H9 (cell line): ENCODE results near the gene HTR2A. TPM values are rescaled to one million over a fixed set of nuclear protein-coding genes. Genes with fewer than 3 reads are reported as not detected.

Source experiments
- DNase-seq: peaks from one replicate; pipeline ENCODE4 v3.0.0-alpha.2; 2017
- H2AFZ ChIP-seq: one replicate; pipeline ENCODE4 v1.6.1; 2013; ENCODE audit warnings: mild to moderate bottlenecking, low read length, control low read depth, moderate library complexity
- H2AK5ac ChIP-seq: 2 replicates; pipeline ENCODE4 v1.6.1; 2013; ENCODE audit warnings: low read length, control low read depth, mixed read lengths; ENCODE audit not compliant: insufficient read length
- H2BK120ac ChIP-seq: one replicate; pipeline ENCODE4 v1.6.1; 2013; ENCODE audit warnings: low read depth, mild to moderate bottlenecking, low read length, control low read depth, inconsistent platforms; ENCODE audit not compliant: poor library complexity, severe bottlenecking
- H2BK12ac ChIP-seq: 2 replicates; pipeline ENCODE4 v1.6.1; 2013; ENCODE audit warnings: low read length, control low read depth, mixed read lengths, low read depth; ENCODE audit not compliant: insufficient read length
- H2BK15ac ChIP-seq: 2 replicates; pipeline ENCODE4 v1.6.1; 2013; ENCODE audit warnings: low read depth, low read length, control low read depth
- H2BK20ac ChIP-seq: one replicate; pipeline ENCODE4 v1.6.1; 2013; ENCODE audit warnings: low read depth, mild to moderate bottlenecking, low read length, control low read depth, inconsistent platforms; ENCODE audit not compliant: poor library complexity, severe bottlenecking
- H2BK5ac ChIP-seq: 2 replicates; pipeline ENCODE4 v1.6.1; 2013; ENCODE audit warnings: low read length, control low read depth, mixed read lengths; ENCODE audit not compliant: insufficient read length
- H3K14ac ChIP-seq: 2 replicates; pipeline ENCODE4 v1.6.1; 2013; ENCODE audit warnings: low read length, control low read depth; ENCODE audit not compliant: insufficient read depth
- H3K18ac ChIP-seq: 2 replicates; pipeline ENCODE4 v1.6.1; 2013; ENCODE audit warnings: low read depth, mild to moderate bottlenecking, mixed read lengths, low read length, control low read depth; ENCODE audit not compliant: insufficient read length
- H3K23ac ChIP-seq: 2 replicates; pipeline ENCODE4 v1.6.1; 2013; ENCODE audit warnings: low read length, control low read depth, mixed read lengths, low read depth; ENCODE audit not compliant: insufficient read length
- H3K23me2 ChIP-seq: 2 replicates; pipeline ENCODE4 v1.6.1; 2013; ENCODE audit warnings: low read depth, mild to moderate bottlenecking, mixed read lengths, low read length, control low read depth; ENCODE audit not compliant: insufficient read length, poor library complexity, severe bottlenecking
- H3K27ac ChIP-seq: 2 replicates; pipeline ENCODE4 v1.5.1; 2013; ENCODE audit warnings: low read length, control low read depth, mixed read lengths, low read depth; ENCODE audit not compliant: insufficient read length
- H3K27me3 ChIP-seq: 2 replicates; pipeline ENCODE4 v1.6.1; 2013; ENCODE audit warnings: low read length, control low read depth, inconsistent platforms; ENCODE audit not compliant: insufficient read depth
- H3K4ac ChIP-seq: 2 replicates; pipeline ENCODE4 v1.6.1; 2013; ENCODE audit warnings: low read depth, mild to moderate bottlenecking, control low read depth, inconsistent platforms, low read length, moderate library complexity
- H3K4me1 ChIP-seq: 2 replicates; pipeline ENCODE4 v1.6.1; 2013; ENCODE audit warnings: low read length, control low read depth, inconsistent platforms; ENCODE audit not compliant: insufficient read depth
- H3K4me2 ChIP-seq: 2 replicates; pipeline ENCODE4 v1.6.1; 2013; ENCODE audit warnings: low read length, control low read depth, mixed read lengths; ENCODE audit not compliant: insufficient read length, insufficient read depth
- H3K56ac ChIP-seq: 2 replicates; pipeline ENCODE4 v1.6.1; 2013; ENCODE audit warnings: low read depth, mild to moderate bottlenecking, mixed read lengths, low read length, control low read depth; ENCODE audit not compliant: insufficient read length
- H3K79me1 ChIP-seq: 2 replicates; pipeline ENCODE4 v1.6.1; 2013; ENCODE audit warnings: low read depth, mild to moderate bottlenecking, moderate library complexity, low read length, control low read depth, inconsistent platforms; ENCODE audit not compliant: insufficient read depth, poor library complexity, severe bottlenecking
- H3K79me2 ChIP-seq: 2 replicates; pipeline ENCODE4 v1.6.1; 2013; ENCODE audit warnings: low read length, control low read depth, inconsistent platforms; ENCODE audit not compliant: insufficient read depth
- H3K9ac ChIP-seq: 2 replicates; pipeline ENCODE4 v1.6.1; 2013; ENCODE audit warnings: low read length, control low read depth, mixed read lengths; ENCODE audit not compliant: insufficient read length; ENCODE audit errors: extremely low read depth
- H3K9me3 ChIP-seq: one replicate; pipeline ENCODE4 v1.6.1; 2013; ENCODE audit warnings: low read depth, low read length, inconsistent platforms; ENCODE audit not compliant: control insufficient read depth
- H3T11ph ChIP-seq: one replicate; pipeline ENCODE4 v1.6.1; 2013; ENCODE audit warnings: mild to moderate bottlenecking, low read length, control low read depth, inconsistent platforms
- H4K20me1 ChIP-seq: one replicate; pipeline ENCODE4 v1.6.1; 2013; ENCODE audit not compliant: control insufficient read depth, insufficient read length, insufficient read depth
- H4K5ac ChIP-seq: 2 replicates; pipeline ENCODE4 v1.6.1; 2013; ENCODE audit warnings: low read depth, mild to moderate bottlenecking, mixed read lengths, low read length, control low read depth; ENCODE audit not compliant: insufficient read length
- H4K8ac ChIP-seq: replicated peaks from 2 replicates; pipeline ENCODE4 v1.6.1; 2013; ENCODE audit warnings: low read length, control low read depth, mixed read lengths, low read depth; ENCODE audit not compliant: insufficient read length
- H4K91ac ChIP-seq: 2 replicates; pipeline ENCODE4 v1.6.1; 2013; ENCODE audit warnings: low read depth, mild to moderate bottlenecking, moderate library complexity, mixed read lengths, low read length, control low read depth; ENCODE audit not compliant: insufficient read length
- H3K27ac Mint-ChIP-seq, 3 experiments: 2 replicates in 2 of 3; 3 replicates in 1 of 3; pipeline ENCODE4 v1.8.0; 2020 to 2021; ENCODE audit warnings: mixed read lengths in 3 of 3, mild to moderate bottlenecking in 1 of 3, moderate library complexity in 1 of 3
- H3K27me3 Mint-ChIP-seq: 2 replicates; pipeline ENCODE4 v1.8.0; 2021; ENCODE audit warnings: low read depth, mild to moderate bottlenecking, moderate library complexity, mixed read lengths
- H3K36me3 Mint-ChIP-seq, 3 experiments: 2 replicates in 2 of 3; 3 replicates in 1 of 3; pipeline ENCODE4 v1.8.0; 2020 to 2021; ENCODE audit warnings: low read depth in 3 of 3, mixed read lengths in 3 of 3; ENCODE audit not compliant: insufficient read depth in 1 of 3
- H3K4me1 Mint-ChIP-seq, 2 experiments: 2 replicates each; pipeline ENCODE4 v1.8.0; 2020; ENCODE audit warnings: mixed read lengths in 2 of 2
- H3K4me3 Mint-ChIP-seq, 2 experiments: 2 replicates in 1 of 2; 3 replicates in 1 of 2; pipeline ENCODE4 v1.8.0; 2020 to 2021; ENCODE audit warnings: mild to moderate bottlenecking in 2 of 2, mixed read lengths in 2 of 2, moderate library complexity in 1 of 2
- H3K9me3 Mint-ChIP-seq, 2 experiments: 2 replicates in 1 of 2; 3 replicates in 1 of 2; pipeline ENCODE4 v1.8.0; 2020; ENCODE audit warnings: mild to moderate bottlenecking in 2 of 2, mixed read lengths in 2 of 2, moderate library complexity in 1 of 2
- CTCF ChIP-seq: fragments of 200-600 bp; sonication (generic); conservative IDR thresholded peaks from 3 replicates; pipeline ENCODE4 v1.8.0; 2021; ENCODE audit warnings: antibody characterized with exemption, mild to moderate bottlenecking
- WGBS: extraction: QIAGEN DNeasy Blood & Tissue Kit; methylation state at CpG from one replicate; pipeline ENCODE4 v1.1.7; 2013; ENCODE audit warnings: missing lambda C conversion rate, low lambda C conversion rate, mixed read lengths; ENCODE audit not compliant: insufficient read length; ENCODE audit errors: extremely low coverage; 5-methylcytosine and 5-hydroxymethylcytosine counted together
- total RNA-seq: library from RNA; stranded (reverse); gene quantifications from 2 replicates; pipeline ENCODE4 v1.2.1, GENCODE V29; 2021

The HTR2A gene
- total RNA-seq, 1 experiment from 2014 or later = not detected

- WGBS = no CpG with 5 or more reads among the region's 5 CpGs
- Histone ChIP-seq H3K4me1 (no peaks in the 10 kb centered on the region), H2BK20ac (no peak overlapping the region), H2BK120ac (no peak overlapping the region), H3K79me1 (no peaks in the 10 kb centered on the region), H4K8ac (no peak overlapping the region), H2BK5ac (no peak overlapping the region), H3K9ac (no peak overlapping the region), H3K79me2 (no peaks in the 10 kb centered on the region), H3K23me2 (no peaks in the 10 kb centered on the region), H3K4me2 (no peak overlapping the region), H2AK5ac (no peak overlapping the region), H3K56ac (no peak overlapping the region), H2BK12ac (no peak overlapping the region), H3K18ac (no peak overlapping the region), H3K27ac (no peak overlapping the region), H3K14ac (no peak overlapping the region), H3K9me3 (no peaks in the 10 kb centered on the region), H2AFZ (no peak overlapping the region), H4K91ac (no peak overlapping the region), H4K5ac (no peak overlapping the region), H3K23ac (no peak overlapping the region), H3K4ac (no peak overlapping the region), H3T11ph (no peak overlapping the region), H3K27me3 (no peaks in the 10 kb centered on the region), H2BK15ac (no peak overlapping the region), H4K20me1 (no peaks in the 10 kb centered on the region)
- TF ChIP-seq CTCF = no peak
- Mint-ChIP-seq H3K9me3 (no peaks in the 10 kb centered on the region), H3K4me3 (no peak overlapping the region), H3K27ac (no peak overlapping the region), H3K36me3 (no peaks in the 10 kb centered on the region), H3K4me1 (peaks cover 8 to 11% of the 10 kb centered on the region in 2 experiments), H3K27me3 (no peaks in the 10 kb centered on the region)
- no peak for DNase-seq
Measured at GRCh38 chr13:46899801-46900200, 2.9 kb upstream of the HTR2A start.
